ENCODE data around the gene DSCAM.

The DSCAM gene

GRCh38 chr21:40060083-40060677 is 786.8 kb downstream of the DSCAM start:
- H3K36me3 ChIP-seq (ENCODE audit: control insufficient read depth in 4 of 4, insufficient read depth in 4 of 4, low read length in 3 of 4) = no peaks in the 10 kb centered on the region
- CTCF ChIA-PET = no interaction called here

GRCh38 chr21:40057331-40057730 is 789.6 kb downstream of the DSCAM start:
- H3K9me3 ChIP-seq (ENCODE audit: control extremely low read depth in 1 of 5, control insufficient read depth in 4 of 5, insufficient read depth in 2 of 5, low read depth in 1 of 5, low read length in 4 of 5) = no peaks in the 10 kb centered on the region
- POLR2A ChIA-PET = interaction anchor here (0.7 kb wide), 1 partner anchor 90 kb away, joined by 7 read pairs; no protein-coding TSS in a partner anchor
- no peak overlapping the region for H3K4me3 ChIP-seq (ENCODE audit: control insufficient read depth in 1 of 7, extremely low read depth in 1 of 7, insufficient read depth in 4 of 7, low read depth in 2 of 7, low read length in 6 of 7)
- DNase-seq = no peak
- peaks cover 0 to 15% (median 7%) of the 10 kb centered on the region in 4 experiments for H3K4me1 ChIP-seq (ENCODE audit: control extremely low read depth in 1 of 4, control insufficient read depth in 4 of 4, insufficient read depth in 4 of 4, low read length in 3 of 4)
- H3K27me3 ChIP-seq (replicated peaks in 2 of 5; ENCODE audit: control insufficient read depth in 4 of 5, insufficient read depth in 5 of 5, low read length in 4 of 5) = no peaks in the 10 kb centered on the region
- CTCF ChIA-PET = no interaction called here
- H3K36me3 ChIP-seq (ENCODE audit: control insufficient read depth in 4 of 4, insufficient read depth in 4 of 4, low read length in 3 of 4) = no peaks in the 10 kb centered on the region
- H3K27ac ChIP-seq (ENCODE audit: insufficient read depth in 1 of 2, low read depth in 1 of 2, low read length in 2 of 2, poor library complexity in 1 of 2, severe bottlenecking in 2 of 2) = no peak overlapping the region
- 81% methylated on average over 4 of the region's 5 CpGs for WGBS (ENCODE audit: insufficient coverage)

More at GRCh38 chr21:40060083-40060677, 786.8 kb downstream of the DSCAM start:
- H3K27me3 ChIP-seq (replicated peaks in 2 of 5; ENCODE audit: control insufficient read depth in 4 of 5, insufficient read depth in 5 of 5, low read length in 4 of 5) = no peaks in the 10 kb centered on the region
- POLR2A ChIA-PET = no interaction called here
- DNase-seq = no peak
- no peak overlapping the region for H3K27ac ChIP-seq (ENCODE audit: insufficient read depth in 1 of 2, low read depth in 1 of 2, low read length in 2 of 2, poor library complexity in 1 of 2, severe bottlenecking in 2 of 2)
- 85% methylated on average over 3 of the region's 7 CpGs for WGBS (ENCODE audit: insufficient coverage)
- no peaks in the 10 kb centered on the region for H3K9me3 ChIP-seq (ENCODE audit: control extremely low read depth in 1 of 5, control insufficient read depth in 4 of 5, insufficient read depth in 2 of 5, low read depth in 1 of 5, low read length in 4 of 5)
- H3K4me3 ChIP-seq (ENCODE audit: control insufficient read depth in 1 of 7, extremely low read depth in 1 of 7, insufficient read depth in 4 of 7, low read depth in 2 of 7, low read length in 6 of 7) = no peak overlapping the region
- H3K4me1 ChIP-seq (ENCODE audit: control extremely low read depth in 1 of 4, control insufficient read depth in 4 of 4, insufficient read depth in 4 of 4, low read length in 3 of 4) = peaks cover 0 to 4% (median 1%) of the 10 kb centered on the region in 4 experiments

GRCh38 chr21:40056031-40056430 is 790.9 kb downstream of the DSCAM start:
- no peak for DNase-seq
- no peak overlapping the region for H3K27ac ChIP-seq (ENCODE audit: insufficient read depth in 1 of 2, low read depth in 1 of 2, low read length in 2 of 2, poor library complexity in 1 of 2, severe bottlenecking in 2 of 2)
- POLR2A ChIA-PET = no interaction called here
- H3K4me3 ChIP-seq (ENCODE audit: control insufficient read depth in 1 of 7, extremely low read depth in 1 of 7, insufficient read depth in 4 of 7, low read depth in 2 of 7, low read length in 6 of 7) = no peak overlapping the region
- H3K4me1 ChIP-seq (ENCODE audit: control extremely low read depth in 1 of 4, control insufficient read depth in 4 of 4, insufficient read depth in 4 of 4, low read length in 3 of 4) = peaks cover 0 to 15% (median 7%) of the 10 kb centered on the region in 4 experiments
- no CpG with 5 or more reads among the region's 3 CpGs for WGBS (ENCODE audit: insufficient coverage)
- H3K27me3 ChIP-seq (replicated peaks in 2 of 5; ENCODE audit: control insufficient read depth in 4 of 5, insufficient read depth in 5 of 5, low read length in 4 of 5) = no peaks in the 10 kb centered on the region
- CTCF ChIA-PET = interaction anchor here (1.0 kb wide), 1 partner anchor 63 kb away, joined by 3 read pairs; no protein-coding TSS in a partner anchor
- H3K36me3 ChIP-seq (ENCODE audit: control insufficient read depth in 4 of 4, insufficient read depth in 4 of 4, low read length in 3 of 4) = no peaks in the 10 kb centered on the region
- no peaks in the 10 kb centered on the region for H3K9me3 ChIP-seq (ENCODE audit: control extremely low read depth in 1 of 5, control insufficient read depth in 4 of 5, insufficient read depth in 2 of 5, low read depth in 1 of 5, low read length in 4 of 5)

- Histone ChIP-seq H3K4me1 (ENCODE audit: control extremely low read depth in 1 of 4, control insufficient read depth in 4 of 4, insufficient read depth in 4 of 4, low read length in 3 of 4) (peaks cover 0 to 25% (median 10%) of the 10 kb centered on the region in 4 experiments), H3K27ac (ENCODE audit: insufficient read depth in 1 of 2, low read depth in 1 of 2, low read length in 2 of 2, poor library complexity in 1 of 2, severe bottlenecking in 2 of 2) (no peak overlapping the region), H3K9me3 (ENCODE audit: control extremely low read depth in 1 of 5, control insufficient read depth in 4 of 5, insufficient read depth in 2 of 5, low read depth in 1 of 5, low read length in 4 of 5) (no peaks in the 10 kb centered on the region), H3K27me3 (replicated peaks in 2 of 5; ENCODE audit: control insufficient read depth in 4 of 5, insufficient read depth in 5 of 5, low read length in 4 of 5) (no peaks in the 10 kb centered on the region), H3K36me3 (ENCODE audit: control insufficient read depth in 4 of 4, insufficient read depth in 4 of 4, low read length in 3 of 4) (no peaks in the 10 kb centered on the region), H3K4me3 (ENCODE audit: control insufficient read depth in 1 of 7, extremely low read depth in 1 of 7, insufficient read depth in 4 of 7, low read depth in 2 of 7, low read length in 6 of 7) (peak overlapping the region in 1 of 7 experiments; percentile 16)
- POLR2A ChIA-PET = no interaction called here
- CTCF ChIA-PET = interaction anchor here (1.3 to 1.4 kb wide), 2 partner anchors 10 to 14 kb away, joined by 3 to 5 read pairs; no protein-coding TSS in a partner anchor
- peak; percentile 7 to 76 (median 63) for DNase-seq
- 21% methylated on average over 2 of the region's 3 CpGs for WGBS (ENCODE audit: insufficient coverage)
Observed at GRCh38 chr21:40054403-40054802, 792.6 kb downstream of the DSCAM start.

- H3K27ac ChIP-seq (ENCODE audit: insufficient read depth in 1 of 2, low read depth in 1 of 2, low read length in 2 of 2, poor library complexity in 1 of 2, severe bottlenecking in 2 of 2) = no peak overlapping the region
- 95% methylated on average over 11 of the region's 11 CpGs for WGBS (ENCODE audit: insufficient coverage)
- CTCF ChIA-PET = interaction anchor here (1.8 kb wide), 1 partner anchor 13 kb away, joined by 5 read pairs; no protein-coding TSS in a partner anchor
- DNase-seq = no peak
- POLR2A ChIA-PET = no interaction called here
- H3K4me3 ChIP-seq (ENCODE audit: control insufficient read depth in 1 of 7, extremely low read depth in 1 of 7, insufficient read depth in 4 of 7, low read depth in 2 of 7, low read length in 6 of 7) = no peak overlapping the region
- H3K36me3 ChIP-seq (ENCODE audit: control insufficient read depth in 4 of 4, insufficient read depth in 4 of 4, low read length in 3 of 4) = no peaks in the 10 kb centered on the region
- peaks cover 0 to 27% (median 10%) of the 10 kb centered on the region in 4 experiments for H3K4me1 ChIP-seq (ENCODE audit: control extremely low read depth in 1 of 4, control insufficient read depth in 4 of 4, insufficient read depth in 4 of 4, low read length in 3 of 4)
- H3K27me3 ChIP-seq (replicated peaks in 2 of 5; ENCODE audit: control insufficient read depth in 4 of 5, insufficient read depth in 5 of 5, low read length in 4 of 5) = no peaks in the 10 kb centered on the region
- no peaks in the 10 kb centered on the region for H3K9me3 ChIP-seq (ENCODE audit: control extremely low read depth in 1 of 5, control insufficient read depth in 4 of 5, insufficient read depth in 2 of 5, low read depth in 1 of 5, low read length in 4 of 5)
Observed at GRCh38 chr21:40053007-40053406, 794.0 kb downstream of the DSCAM start.

- H3K27me3 ChIP-seq (replicated peaks in 2 of 5; ENCODE audit: control insufficient read depth in 4 of 5, insufficient read depth in 5 of 5, low read length in 4 of 5) = no peaks in the 10 kb centered on the region
- DNase-seq = no peak
- POLR2A ChIA-PET = no interaction called here
- H3K4me1 ChIP-seq (ENCODE audit: control extremely low read depth in 1 of 4, control insufficient read depth in 4 of 4, insufficient read depth in 4 of 4, low read length in 3 of 4) = peaks cover 0 to 27% (median 10%) of the 10 kb centered on the region in 4 experiments
- H3K36me3 ChIP-seq (ENCODE audit: control insufficient read depth in 4 of 4, insufficient read depth in 4 of 4, low read length in 3 of 4) = no peaks in the 10 kb centered on the region
- CTCF ChIA-PET = interaction anchor here (1.8 kb wide), 1 partner anchor 12 kb away, joined by 5 read pairs; no protein-coding TSS in a partner anchor
- no peak overlapping the region for H3K27ac ChIP-seq (ENCODE audit: insufficient read depth in 1 of 2, low read depth in 1 of 2, low read length in 2 of 2, poor library complexity in 1 of 2, severe bottlenecking in 2 of 2)
- 100% methylated on average over 1 of the region's 2 CpGs for WGBS (ENCODE audit: insufficient coverage)
- no peaks in the 10 kb centered on the region for H3K9me3 ChIP-seq (ENCODE audit: control extremely low read depth in 1 of 5, control insufficient read depth in 4 of 5, insufficient read depth in 2 of 5, low read depth in 1 of 5, low read length in 4 of 5)
- H3K4me3 ChIP-seq (ENCODE audit: control insufficient read depth in 1 of 7, extremely low read depth in 1 of 7, insufficient read depth in 4 of 7, low read depth in 2 of 7, low read length in 6 of 7) = no peak overlapping the region
Observed at GRCh38 chr21:40052276-40052675, 794.7 kb downstream of the DSCAM start.

- no peaks in the 10 kb centered on the region for H3K9me3 ChIP-seq (ENCODE audit: control extremely low read depth in 1 of 5, control insufficient read depth in 4 of 5, insufficient read depth in 2 of 5, low read depth in 1 of 5, low read length in 4 of 5)
- no peak overlapping the region for H3K4me3 ChIP-seq (ENCODE audit: control insufficient read depth in 1 of 7, extremely low read depth in 1 of 7, insufficient read depth in 4 of 7, low read depth in 2 of 7, low read length in 6 of 7)
- ChIA-PET CTCF (interaction anchor here (1.8 kb wide), 1 partner anchor 12 kb away, joined by 5 read pairs; no protein-coding TSS in a partner anchor), POLR2A (no interaction called here)
- H3K4me1 ChIP-seq (ENCODE audit: control extremely low read depth in 1 of 4, control insufficient read depth in 4 of 4, insufficient read depth in 4 of 4, low read length in 3 of 4) = peaks cover 0 to 27% (median 10%) of the 10 kb centered on the region in 4 experiments
- no peak overlapping the region for H3K27ac ChIP-seq (ENCODE audit: insufficient read depth in 1 of 2, low read depth in 1 of 2, low read length in 2 of 2, poor library complexity in 1 of 2, severe bottlenecking in 2 of 2)
- 99% methylated on average over 10 of the region's 11 CpGs for WGBS (ENCODE audit: insufficient coverage)
- H3K27me3 ChIP-seq (replicated peaks in 2 of 5; ENCODE audit: control insufficient read depth in 4 of 5, insufficient read depth in 5 of 5, low read length in 4 of 5) = no peaks in the 10 kb centered on the region
- DNase-seq = no peak
- H3K36me3 ChIP-seq (ENCODE audit: control insufficient read depth in 4 of 4, insufficient read depth in 4 of 4, low read length in 3 of 4) = no peaks in the 10 kb centered on the region
Observed at GRCh38 chr21:40051801-40052200, 795.2 kb downstream of the DSCAM start.

Measured in common myeloid progenitor, CD34-positive (primary cell).